Tibial nerve (tissue), 4 donors: ENCODE measurements around the gene RALA.

ENCODE experiments used
- EP300 ChIP-seq, 2 donors: sonication (generic); formaldehyde crosslinking; IDR thresholded peaks; one replicate each; pipeline ENCODE4 v1.6.1; 2017; ENCODE audit warnings: antibody characterized with exemption in 2 of 2, mild to moderate bottlenecking in 1 of 2
- POLR2A ChIP-seq, 2 donors: fragments of 450-650 bp; IDR thresholded peaks; one replicate each; pipeline ENCODE4 v1.6.1; 2017; ENCODE audit warnings: antibody characterized with exemption in 2 of 2, mild to moderate bottlenecking in 2 of 2, moderate library complexity in 2 of 2
- TF ChIP-seq, protein P1 (sequence below), 5 experiments: fragments of 200-600 bp in 3 of 5; fragments of 450-650 bp in 2 of 5; sonication (generic) in 3 of 5; IDR thresholded peaks; one replicate each; pipeline ENCODE4 v1.5.1; 2016 to 2019; ENCODE audit warnings: antibody characterized with exemption in 5 of 5, mild to moderate bottlenecking in 3 of 5, moderate library complexity in 2 of 5

DNA sequence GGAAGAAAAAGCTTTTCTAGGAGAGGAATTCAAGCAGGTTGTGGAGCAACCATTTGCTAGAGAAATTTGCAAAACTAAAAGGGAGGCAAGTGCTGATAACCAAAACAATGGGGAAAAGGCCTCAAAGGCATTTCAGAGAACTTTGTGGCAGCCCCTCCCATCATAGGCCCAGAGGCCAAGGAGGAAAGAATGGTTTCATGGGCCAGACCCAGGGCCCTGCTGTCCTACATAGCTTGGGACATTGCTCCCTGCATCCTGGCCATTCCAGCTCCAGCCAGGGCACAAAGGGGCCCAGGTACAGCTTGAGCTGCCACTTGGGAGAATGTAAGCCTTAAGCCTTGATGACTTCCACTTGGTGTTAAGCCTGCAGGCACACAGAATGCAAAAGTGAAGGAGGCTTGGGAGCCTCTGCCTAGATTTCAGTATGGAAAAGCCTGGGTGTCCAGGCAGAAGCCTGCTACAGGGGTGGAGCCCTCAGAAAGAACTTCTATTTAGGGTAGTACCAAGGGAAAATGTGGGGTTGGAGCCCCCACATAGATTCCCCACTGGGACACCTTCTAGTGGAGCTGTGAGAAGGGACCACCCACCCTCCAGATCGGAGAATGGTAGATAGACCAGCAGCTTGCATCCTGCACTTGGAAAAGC lies 91.2 kb downstream of the RALA start:
- TF ChIP-seq, protein P1, sequence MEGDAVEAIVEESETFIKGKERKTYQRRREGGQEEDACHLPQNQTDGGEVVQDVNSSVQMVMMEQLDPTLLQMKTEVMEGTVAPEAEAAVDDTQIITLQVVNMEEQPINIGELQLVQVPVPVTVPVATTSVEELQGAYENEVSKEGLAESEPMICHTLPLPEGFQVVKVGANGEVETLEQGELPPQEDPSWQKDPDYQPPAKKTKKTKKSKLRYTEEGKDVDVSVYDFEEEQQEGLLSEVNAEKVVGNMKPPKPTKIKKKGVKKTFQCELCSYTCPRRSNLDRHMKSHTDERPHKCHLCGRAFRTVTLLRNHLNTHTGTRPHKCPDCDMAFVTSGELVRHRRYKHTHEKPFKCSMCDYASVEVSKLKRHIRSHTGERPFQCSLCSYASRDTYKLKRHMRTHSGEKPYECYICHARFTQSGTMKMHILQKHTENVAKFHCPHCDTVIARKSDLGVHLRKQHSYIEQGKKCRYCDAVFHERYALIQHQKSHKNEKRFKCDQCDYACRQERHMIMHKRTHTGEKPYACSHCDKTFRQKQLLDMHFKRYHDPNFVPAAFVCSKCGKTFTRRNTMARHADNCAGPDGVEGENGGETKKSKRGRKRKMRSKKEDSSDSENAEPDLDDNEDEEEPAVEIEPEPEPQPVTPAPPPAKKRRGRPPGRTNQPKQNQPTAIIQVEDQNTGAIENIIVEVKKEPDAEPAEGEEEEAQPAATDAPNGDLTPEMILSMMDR (IDR thresholded peaks at IDR 0.05): no peak
- TF ChIP-seq POLR2A (IDR thresholded peaks at IDR 0.05) (no peak), EP300 (IDR thresholded peaks at IDR 0.05) (no peak)
